DMS53 treated with DMSO at 0.1 percent for 48 hours (cell line): ENCODE data around the gene HTRA1.

Experiments used
- DNase-seq: peaks from one replicate; lab custom pipeline; 2025; ENCODE audit not compliant: unreplicated experiment; lab: John Stamatoyannopoulos, UW

The HTRA1 gene

DNA sequence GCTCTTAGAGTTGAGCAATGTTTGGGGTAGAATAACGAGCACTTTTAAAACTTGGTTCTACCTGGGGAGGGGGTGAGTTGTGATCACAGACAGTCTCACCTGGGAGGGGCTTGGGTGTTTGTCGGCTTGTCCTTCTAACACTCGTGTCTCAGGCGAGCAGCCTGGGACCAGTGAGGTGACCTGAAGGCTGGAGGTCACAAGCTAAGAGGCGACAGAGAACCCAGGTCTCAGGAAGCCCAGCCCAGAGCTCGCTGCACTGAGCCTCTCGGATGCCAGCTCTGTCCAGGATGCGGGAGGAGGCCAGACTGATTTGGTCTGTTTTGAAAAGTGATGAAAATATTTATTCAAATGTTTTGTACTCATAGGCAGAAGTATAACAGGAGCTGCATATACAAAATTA, 11.8 kb downstream of the HTRA1 start:
- DNase-seq, result no peak

DNA sequence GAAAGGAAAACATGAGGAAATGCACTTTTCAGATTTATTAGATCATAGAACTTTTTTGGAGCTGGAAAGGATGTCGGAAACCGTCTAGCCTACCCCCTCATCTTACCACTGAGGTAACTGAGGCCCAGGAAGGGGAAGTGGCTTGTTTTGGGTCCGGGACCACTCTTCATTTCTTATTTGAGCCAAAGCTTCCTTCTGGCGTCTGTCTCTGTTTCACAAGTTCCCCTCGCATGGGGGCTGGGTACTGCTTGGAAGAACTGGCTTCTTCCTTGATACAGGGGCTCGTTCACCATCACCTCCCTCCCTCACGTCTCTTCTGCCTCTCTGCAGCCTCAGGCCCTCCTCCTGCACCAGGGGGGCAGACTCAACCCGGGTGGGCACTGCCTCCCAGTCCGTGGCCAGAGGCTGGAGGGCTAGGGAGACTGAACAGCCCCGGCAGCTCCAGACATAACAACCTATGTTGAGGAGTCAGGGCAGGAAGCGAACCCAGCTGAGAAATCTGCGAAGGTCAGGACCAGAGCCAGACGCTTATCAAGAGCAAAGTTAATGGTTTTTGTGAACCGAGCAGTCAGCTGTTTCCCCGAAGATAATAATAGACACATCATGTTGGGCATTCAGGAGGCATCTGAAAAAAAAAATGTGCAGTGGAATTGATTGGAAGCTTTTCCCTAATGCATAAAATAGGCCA, 12.9 kb downstream of the HTRA1 start:
- DNase-seq, result no peak

DNA sequence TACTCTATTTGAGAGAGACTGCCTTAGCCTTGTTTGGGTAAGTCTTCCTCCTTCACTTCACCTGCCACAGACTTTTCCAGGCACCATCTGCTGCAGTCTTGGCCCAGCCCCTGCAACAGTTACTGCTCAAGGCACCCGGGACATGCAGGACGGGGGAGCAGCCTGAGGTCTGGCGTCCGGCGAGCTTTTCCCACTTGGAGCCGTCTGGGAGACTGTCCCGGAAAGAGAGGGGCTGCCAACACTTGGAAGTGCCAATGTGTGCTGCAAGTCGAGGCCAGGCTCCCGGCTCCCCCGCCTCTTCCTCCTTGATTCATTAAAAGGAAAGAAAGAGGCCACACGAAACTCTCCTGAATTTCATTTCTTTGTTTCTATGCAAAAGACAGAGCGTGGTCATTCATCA, 13.7 kb downstream of the HTRA1 start:
- no peak for DNase-seq

DNA sequence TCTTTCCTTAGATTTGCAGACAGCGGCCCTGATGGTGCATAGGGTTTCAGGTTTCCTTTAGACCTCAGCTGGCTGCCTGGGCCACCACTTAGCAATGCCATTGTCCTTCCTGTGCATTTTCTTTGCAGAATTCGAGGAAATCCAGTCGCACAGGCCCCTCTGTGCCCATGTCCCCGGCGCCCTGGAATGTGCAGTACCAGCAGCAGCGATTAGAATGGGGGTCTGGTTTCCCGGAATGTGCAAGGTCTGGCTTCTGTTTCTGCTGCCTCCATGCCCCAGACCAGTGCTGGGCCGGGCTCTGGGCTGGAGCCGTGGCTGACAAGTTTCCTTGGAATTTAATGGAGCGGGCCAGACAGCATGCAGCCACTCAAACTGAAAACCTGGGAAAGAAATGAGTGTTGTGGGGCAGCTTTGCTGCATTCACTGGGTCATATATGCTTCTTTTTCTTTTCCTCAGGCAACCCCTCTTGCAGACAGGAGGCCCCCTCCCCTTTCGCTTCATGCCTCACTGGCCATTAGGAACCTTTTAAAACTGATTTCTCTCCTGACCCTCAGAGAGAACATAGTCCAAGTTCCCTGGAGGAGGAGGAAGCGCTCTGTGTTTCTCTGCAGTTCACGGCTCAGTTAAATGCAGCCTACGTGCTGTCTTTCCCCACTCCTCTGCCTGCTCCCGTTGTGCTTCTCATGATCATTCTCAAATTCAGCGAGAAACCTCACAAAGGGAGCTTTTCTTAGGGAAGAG, 14.4 kb downstream of the HTRA1 start:
- no peak for DNase-seq

DNA sequence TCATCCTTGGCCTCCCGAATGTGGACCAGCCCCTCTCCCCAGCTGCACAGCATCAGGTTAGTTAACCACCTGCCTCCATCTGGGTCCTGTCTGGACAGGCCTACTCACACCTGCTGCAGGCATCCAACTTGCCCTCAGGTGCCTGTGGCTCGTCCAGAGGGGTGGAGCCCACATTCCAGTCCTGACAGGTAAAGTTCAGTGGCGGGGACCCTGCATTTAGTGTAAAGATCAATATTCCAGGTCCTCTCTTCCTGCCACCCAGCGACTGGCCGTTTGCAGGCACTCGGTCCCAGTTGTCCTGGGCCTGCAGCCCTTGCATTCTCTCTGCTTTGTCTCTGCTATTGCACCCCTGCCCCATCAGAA, 15.0 kb downstream of the HTRA1 start:
- DNase-seq, result no peak

DNA sequence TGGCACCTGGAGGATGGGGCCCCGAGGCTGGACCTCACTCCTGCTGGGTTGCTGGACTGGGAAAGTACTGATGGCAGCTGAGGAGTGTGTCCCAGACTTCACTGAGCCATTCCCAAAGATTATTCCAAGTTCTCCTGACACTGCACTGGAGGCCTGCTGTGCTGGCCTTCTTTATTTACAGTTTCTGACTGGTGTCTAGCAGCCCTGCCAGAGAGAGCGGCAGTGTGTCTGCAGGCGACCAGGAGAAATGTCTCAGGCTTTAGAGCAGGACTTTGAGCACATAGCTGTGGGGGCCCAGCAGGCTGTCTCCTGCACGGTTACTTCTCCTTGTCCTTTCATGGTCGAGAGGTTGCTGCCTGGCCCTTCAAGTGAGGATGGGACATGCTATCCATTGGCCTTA, 16.1 kb downstream of the HTRA1 start:
- DNase-seq, result no peak

DNA sequence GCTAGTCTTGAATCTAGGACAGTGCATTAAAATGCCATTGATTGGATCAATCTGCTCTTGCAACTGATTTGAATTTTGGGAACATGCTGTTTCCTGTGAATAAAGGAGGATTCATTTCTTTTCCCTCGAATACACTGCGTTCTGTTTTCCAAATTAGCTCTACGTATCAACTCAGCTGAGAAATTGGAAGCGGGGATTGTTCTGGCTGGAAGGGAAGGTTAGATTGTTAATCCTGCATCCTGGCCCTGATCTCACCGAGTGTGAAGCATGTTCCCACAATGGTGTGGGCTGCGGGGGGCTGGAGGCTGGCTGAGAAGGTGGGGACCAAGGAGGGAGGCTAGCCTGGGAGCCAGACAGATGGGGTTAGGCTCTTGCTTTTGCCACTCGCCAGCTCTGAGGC, 17.6 kb downstream of the HTRA1 start:
- DNase-seq, result no peak

DNA sequence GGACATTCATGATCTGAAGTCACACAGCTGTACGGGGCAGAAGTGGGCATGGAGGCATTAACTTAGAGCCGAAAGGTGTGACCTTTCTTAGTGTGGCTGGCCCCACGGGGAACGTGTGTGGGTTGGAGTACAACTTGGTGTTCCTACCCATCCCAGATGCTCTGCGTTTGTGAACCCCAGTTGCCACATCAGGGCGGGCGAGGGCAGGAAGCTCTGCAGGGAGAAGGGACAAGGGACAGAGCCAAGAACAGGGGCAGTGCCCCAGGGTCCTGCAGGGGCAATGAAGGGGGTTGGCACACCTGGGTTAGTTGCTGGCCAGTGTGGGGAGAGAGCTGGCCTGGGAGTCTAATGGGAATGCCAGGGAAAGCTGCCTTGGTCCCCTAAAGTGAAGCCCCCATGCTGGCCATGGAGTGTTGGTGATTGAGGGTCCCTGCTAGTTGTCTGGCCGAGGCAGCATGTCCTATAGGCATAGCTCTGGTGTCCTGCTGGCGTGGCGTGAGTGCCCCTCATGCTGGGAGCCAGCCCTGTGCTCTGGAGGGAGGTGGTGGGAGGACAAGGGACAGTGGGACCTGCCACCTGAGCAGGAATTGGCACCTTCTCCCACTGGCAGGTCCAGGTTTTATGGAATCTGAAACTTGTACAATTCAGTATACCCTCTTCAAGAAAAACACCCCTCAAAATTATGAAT, 18.9 kb downstream of the HTRA1 start:
- DNase-seq, result no peak

DNA sequence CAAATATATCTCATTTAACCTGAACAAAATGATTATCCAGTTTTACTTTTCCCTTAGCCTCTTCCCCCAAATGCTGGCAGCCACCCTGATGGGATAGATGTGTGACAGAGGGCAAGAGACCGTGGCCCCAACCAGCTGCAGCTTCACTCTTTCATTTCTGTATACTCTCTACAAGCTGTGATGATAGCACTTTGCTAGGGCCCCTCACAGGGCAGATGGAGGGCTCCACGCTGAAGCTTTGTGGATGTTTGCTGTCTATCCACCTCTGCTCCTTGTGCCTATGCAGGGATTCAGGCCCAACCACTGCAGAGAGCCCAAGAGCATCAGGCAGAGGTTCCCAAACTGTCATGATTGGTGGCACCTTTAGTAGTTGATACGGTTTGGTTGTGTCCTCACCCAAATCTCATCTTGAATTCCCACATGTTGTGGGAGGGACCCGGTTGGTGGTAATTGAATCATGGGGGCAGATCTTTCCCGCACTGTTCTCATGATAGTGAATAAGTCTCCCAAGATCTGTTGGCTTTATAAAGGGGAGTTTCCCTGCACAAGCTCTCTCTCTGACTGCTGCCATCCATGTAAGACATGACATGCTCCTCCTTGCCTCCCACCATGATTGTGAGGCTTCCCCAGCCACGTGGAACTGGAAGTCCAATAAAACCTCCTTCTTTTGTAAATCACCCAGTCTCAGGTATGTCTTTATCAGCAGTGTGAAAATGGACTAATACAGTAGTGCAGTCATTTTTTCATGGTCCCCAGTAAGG, 20.1 kb downstream of the HTRA1 start:
- no peak for DNase-seq

DNA sequence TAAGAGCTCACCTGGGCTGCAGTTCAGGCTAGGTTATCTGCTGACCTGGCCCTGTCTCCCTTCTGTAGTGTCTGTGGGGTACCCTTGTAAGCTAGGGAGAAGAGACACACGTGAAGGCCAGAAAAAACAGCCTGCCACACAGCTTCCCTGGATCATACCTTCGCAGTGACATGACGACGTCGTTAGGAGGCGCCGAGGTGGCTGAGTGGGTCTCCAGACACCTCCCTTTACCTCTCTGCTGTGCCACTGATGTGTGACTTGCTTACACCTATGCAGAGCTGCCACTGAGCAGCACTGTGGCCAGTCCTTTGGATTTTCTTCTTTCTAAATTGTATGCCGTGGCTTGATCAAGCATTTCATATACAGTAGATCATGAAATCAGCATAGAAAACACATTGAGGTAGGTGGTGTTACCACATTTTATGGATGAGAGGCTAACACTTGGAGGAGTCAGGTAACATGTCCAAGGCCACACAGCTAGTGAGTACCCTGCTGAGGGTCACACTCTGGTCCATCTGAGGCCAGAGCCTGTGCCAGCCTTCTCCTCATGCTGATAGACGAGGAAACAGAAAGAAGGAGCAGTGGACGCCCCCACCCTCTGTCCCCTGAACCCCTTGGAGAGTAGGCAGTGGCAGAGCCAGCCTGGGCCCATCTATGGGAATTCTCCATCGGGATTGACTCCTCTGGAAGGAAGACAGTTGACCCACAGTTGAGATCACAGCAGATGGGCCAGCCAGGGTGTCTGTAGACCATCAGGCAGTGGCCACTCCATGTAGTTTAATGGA, 23.1 kb downstream of the HTRA1 start:
- DNase-seq, result no peak

DNA sequence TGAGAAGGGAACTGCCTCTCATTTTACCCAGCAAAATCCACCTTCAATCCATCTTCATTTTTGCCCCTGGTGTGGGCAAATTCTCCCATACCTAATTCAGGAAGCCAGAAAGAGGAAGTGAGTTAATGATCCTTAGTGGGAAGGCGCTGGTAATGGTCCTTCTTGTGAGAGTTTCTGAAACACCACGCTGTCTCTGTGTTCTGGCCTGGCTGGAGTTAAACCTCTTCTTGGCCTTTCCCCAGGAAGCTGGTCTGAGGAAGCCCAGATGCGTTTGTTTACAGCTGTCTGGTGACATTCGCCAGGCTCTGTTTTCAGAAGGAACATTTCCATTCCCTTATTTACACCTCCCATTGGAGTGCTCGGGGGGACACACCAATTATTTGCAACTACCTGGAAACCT, 24.3 kb downstream of the HTRA1 start:
- no peak for DNase-seq

DNA sequence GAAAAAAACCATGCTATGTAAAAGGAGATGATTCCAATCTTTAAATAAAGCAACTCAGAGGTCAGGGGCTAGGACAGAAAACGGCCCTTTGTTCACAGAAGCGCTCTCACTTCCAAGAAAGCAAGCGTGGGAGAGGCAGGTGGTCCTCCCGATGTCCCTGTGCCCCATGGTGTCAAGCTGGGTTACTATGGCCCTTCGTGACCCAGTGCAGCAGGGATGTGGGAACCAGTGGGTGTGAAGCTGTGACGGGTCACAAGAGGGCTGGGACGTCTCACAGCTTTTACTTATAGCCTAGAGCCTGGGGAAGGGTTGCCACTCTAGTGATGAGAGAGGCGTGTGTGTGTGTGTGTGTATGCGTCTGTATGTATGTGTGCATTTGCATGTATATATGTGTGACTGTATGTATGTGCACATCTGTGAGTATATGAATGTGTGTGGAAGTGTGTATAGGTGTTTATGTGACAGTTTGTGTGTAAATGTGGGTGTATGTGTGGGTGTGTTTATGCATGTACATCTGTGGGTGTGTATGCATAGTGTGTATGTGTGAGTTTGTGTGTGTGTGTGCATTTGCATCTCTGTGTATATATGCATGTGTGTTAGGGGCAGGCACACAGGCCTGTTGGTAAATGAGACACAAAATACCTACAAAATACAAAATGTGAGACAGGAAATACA, 25.2 kb downstream of the HTRA1 start:
- DNase-seq, result no peak

DNA sequence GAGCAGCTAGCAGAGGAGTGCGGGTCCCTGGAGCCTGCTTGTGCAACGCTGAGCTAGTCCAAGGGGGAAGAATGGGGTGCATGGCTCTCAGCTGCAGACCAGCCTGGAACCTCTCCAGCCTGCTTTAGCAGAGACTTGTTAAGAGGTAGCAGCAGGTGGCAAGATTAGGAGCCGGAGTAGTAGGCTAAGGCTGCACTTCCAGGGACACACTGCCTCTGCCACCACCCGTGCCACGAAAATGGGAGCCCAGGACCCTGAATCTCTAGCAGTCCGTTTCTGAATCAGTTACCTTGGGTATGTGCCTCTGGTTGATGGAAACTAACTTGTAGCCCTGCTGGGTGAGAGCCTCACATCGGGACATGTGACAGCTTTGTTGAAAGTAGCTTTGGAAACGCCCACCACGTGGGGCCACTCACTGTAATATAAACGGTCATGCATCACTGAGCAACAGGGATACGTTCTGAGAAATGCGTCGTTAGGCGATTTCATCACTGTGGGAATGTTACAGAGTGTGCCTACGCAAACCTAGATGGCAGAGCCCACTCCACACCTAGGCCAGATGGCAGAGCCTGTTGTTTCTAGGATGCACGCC, 25.9 kb downstream of the HTRA1 start:
- peak; percentile 77 for DNase-seq

DNA sequence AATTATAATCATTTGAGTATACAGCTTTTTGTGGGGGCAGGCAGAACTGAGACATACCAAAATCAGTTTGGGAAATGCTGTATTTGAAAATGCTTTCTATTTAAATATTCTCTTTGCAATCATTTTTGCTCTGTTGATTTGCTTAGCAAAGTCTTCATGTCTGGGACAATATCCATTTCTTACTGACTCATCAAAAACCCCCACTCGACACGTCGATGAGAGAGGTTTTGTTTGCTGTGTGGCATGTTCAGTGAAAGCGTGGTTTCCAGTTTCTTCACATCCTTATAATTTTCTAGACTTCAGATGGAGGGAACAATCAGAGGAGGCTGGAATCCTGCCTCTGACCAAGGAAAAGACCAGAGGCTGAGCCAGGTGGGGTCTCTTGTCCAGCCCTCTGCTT, 28.9 kb downstream of the HTRA1 start:
- DNase-seq, result no peak

DNA sequence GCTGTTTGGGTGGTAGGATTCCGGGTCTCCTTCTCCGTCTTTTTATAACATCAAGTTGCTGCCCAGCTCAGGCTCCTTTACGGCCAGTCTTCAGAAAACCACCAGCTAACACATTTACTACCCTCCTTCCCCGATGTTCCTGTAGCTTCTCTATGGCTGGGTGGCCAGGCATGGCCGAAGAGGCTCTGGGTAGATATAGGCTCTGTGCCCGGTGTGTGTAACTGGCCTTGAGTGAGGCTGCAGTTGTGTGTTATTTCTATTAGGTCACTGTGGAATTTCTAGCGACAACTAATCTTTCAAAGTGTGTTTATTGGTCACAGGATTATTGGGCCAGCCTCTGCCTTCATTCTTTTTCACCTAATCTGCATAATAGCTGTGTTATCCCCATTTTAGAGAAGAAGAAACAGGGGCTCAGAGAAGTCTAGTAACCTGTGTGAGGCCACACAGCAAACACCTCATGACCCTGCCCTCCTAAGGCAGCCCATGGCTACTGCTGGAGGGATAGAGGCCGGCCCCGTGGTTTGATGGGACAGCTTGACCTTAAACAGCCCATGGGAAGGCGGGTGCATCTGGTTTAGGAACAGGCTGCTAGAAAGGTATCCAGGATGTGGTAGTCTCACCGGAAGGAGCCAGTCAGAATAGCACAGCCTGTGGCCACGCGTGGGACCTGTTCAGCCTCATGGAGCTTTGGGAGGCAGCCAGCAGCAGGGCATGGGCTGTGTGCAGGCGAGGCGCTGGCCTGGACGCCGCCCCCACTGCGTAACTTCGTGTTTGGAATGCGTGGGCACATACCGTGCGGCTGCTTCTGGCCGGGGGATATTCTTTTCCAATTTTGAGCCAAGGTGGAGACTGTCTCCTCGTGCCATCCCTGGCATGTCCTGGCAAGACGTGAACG, 29.7 kb downstream of the HTRA1 start:
- DNase-seq, result no peak

DNA sequence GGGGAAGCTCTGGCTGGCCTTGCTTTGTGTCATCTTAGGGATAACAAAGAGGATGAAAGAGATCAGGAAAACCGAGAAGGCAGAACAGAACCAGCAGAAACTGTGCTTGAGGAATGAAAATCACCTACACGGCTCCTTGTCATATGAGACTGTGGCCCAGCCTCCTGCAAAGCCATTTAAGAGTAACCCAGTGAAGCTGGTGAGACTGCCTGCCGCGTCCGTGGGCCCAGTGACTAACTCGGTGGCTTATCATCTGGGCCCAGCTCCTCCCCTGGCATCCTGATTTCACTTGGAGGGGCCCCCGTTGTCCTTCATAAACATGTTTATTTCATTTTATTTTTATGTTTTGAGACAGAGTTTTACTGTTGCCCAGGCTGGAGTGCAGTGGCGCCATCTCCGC, 30.7 kb downstream of the HTRA1 start:
- no peak for DNase-seq

DNA sequence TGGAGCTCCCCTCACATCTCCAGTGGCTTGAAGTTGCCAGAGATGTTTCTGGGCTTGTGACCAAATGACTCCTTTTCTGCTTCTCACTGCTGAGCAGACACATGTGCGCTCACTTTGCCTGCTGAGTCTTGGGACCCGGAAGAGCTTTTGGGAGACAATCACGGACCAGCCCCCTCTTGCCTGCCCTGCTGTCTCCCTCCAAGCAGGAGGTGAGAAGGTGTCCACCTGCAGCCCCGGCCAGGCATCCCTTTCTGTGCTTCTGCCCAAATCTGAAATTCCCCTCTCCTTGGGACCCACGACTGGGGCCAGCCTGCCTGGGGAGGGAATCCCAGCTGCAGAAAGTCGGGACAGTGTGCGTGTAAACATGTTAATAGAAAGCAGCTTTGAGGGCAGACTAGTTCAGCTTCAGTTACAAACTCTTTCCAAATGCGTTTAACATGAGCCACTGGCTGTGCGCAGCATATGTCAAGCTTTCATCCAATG, 31.7 kb downstream of the HTRA1 start:
- DNase-seq, result no peak

DNA sequence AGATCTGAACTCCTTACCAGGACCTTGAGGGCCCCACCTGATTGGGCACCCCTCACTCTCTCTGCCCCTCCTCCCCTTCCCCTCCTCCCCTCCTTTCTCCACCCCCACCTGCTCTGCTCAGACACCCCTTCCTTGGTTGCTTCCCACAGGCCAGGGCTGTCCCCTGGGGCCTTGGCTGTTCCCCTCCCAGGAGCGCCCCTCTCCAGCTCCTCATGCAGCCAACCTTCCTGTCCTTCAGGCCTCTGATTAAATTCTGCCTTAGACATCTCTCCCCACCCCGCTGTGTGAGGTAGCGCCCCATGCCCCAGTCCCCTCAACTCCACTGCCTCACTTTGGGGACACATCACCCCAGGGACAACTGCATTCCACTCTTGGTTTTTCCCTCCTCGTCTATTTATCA, 32.4 kb downstream of the HTRA1 start:
- DNase-seq, result no peak
